GM18858 (cell line): Measurements from ENCODE around the gene PPM1E.
"Not testable (repeated sequence)": the region's sequence is repeated elsewhere in the genome, so short reads cannot be mapped to it uniquely, and the experiment has no call there.

Experiments used
- ATAC-seq: cut with Tn5 transposase; IDR thresholded peaks from one replicate; pipeline ENCODE4 v1.9.1; 2021; ENCODE audit not compliant: unreplicated experiment

Gene PPM1E

DNA sequence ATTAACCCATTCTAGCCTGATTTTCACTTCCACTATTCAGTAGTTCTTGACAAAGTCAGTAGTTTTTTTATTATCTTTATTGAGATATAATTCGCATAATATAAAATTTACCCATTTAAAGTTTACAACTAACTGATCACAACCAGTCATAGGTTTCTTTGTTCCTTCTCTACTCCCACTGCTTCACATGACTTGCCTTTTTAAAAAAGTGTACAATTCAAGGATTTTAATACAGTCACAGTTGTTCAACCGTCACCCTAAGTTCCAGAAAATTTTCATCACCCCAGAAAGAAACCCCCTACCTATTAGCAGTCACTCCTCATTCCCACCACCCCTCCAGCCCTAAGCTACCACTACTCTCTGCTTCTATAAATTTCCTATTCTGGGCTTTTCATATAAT lies 188.5 kb downstream of the PPM1E start:
- no peak for ATAC-seq

DNA sequence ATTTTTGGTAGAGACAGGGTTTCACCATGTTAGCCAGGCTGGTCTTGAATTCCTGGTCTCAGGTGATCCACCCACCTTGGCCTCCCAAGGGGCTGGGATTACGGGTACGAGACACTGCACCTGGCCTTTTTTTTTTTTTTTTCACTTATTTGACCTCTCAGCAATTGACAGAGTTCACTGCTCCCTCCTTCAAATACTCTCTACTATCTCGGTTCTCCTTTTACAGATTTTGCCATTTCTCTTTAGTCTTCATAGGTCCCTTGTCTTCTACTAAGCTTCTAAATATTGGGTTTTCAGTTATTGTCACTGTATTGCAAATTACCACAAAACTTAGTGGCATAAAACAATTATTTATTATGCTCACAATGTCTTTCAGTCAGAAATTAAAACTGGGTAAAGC lies 191.8 kb downstream of the PPM1E start:
- no peak for ATAC-seq

DNA sequence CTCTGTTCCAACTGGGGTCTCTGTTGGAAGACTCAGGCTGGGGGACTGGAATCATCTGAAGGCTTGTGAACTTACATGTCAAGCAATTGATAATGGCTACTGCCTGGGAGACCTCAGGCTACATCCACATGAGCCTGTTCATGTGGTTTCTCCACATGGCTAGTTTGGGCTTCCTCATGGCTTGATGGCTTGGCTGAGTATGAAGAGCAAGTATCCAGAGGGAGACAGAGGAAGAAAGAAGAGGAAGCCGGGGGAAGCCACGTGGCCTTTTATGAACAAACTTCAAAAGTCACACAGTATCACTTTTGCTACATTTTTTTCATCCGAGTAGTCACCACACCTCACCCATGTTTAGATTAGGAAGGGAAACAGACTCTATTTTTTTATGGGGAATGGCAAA lies 192.2 kb downstream of the PPM1E start:
- no peak for ATAC-seq

DNA sequence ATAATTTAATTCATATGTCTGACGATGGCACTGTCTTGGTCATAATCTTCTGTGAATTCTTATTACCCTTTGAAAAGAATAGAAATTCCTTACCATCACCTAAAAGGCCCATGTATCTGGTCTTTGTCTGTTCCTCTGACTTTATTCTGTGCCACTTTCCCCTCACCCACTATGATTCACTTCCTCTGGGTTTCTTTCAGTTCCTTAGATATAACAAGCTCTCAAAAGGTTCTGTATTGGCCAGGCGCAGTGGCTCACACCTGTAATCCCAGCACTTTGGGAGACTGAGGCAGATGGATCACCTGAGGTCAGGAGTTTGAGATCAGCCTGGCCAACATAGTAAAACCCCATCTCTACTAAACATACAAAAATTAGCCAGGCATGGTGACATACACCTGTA lies 198.7 kb downstream of the PPM1E start:
- not testable (repeated sequence) for ATAC-seq

DNA sequence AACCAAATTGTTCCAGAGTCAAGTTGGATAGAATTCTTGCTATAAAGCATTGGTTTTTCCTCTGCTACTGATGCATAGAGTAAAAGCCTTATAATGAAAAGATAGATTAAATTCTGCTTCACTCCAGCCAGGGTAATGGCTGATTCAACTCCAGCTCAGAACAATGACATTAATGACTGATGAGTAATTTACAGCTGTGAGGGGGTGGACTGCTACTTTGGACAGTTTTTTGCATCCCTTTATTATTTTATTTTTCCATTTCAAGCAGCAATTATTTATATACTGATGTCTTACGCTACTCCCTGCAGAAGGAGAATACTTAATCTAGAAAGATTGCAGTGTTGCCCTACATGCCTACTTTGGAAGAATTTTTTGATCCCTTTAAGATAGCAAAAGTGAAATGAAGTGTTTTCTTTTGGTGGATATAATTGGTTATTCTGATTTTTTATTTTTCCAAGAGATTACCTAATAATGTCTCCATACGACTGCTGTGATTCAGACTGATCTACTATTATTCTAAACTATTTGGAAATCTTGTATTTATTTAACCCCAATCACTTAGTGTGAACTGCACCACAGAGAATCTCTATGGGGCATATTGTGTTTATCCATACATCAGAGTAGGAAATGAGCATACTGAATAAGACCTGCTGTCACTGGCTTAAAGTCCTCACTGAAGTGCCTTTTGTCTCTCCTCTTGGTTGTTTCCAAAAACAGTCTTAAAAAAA lies 201.5 kb downstream of the PPM1E start:
- no peak for ATAC-seq

DNA sequence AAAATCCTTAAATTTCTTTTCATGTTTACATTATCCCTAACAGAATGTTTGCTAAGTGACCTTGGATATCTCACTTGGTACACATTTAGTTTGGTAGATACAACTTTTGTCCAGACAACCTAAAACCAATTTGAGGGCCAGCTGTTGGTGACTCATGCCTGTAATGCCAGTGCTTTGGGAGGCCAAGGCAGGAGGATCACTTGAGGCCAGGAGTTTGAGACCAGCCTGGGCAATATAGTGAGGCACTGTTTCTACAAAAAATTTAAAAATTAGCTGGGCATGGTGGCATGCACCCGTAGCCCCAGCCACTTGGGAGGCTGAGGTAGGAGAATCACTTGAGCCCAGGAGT lies 202.0 kb downstream of the PPM1E start:
- ATAC-seq, result not testable (repeated sequence)

DNA sequence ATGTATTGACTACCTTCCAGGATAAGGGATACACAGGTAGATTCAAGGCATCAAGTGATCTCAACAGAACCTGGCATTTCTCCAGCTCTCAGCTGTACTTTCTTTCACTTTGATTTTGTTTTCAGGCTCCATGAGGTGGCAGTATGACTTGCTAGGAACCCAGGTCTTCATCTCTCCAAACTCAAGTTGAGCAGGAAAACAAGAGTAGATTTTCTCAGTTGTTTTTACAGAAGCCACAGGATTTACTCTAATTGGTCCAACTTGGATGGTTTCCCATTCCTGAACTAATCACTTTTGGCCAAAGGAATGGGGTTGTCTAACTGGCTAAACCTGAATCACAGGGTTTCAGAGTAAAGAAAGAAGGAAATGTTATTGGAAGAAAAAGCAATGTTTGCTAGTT lies 204.4 kb downstream of the PPM1E start:
- no peak for ATAC-seq

DNA sequence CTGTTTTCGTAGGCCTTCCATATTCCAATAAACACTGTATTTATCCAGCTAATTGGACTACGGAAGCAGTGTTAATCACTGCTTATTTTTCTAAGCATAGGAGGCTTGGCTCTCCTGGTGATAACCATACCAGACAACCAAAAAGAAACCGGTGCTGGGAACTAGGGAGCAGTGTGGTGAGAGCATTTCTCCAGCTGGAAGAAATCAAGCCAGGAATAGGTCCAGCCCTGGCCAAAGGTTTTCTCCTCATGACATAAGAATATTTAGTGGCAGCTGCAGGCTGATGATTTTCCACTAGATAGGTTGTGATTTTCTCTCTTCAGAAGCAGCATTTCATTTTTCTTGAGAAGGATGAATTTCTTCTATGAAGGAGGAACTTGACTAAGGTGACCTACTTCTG lies 209.6 kb downstream of the PPM1E start:
- ATAC-seq, result no peak

DNA sequence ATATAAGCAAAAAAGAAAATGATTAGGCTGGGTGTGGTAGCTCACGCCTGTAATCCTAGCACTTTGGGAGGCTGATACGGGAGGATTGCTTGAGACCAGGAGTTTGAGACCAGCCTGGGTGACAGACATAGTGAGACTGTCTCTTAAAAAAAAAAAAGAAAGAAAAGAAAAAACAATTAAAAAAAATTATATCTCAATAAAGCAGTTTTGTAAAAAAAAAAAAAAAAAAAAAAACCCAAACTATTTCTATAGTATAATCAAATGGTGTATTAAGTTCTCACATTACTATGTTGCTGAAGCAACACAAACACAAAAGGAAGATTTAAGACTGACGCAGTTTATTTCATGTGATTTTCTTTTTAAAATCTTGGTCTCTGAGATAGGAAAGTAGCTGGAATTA lies 210.6 kb downstream of the PPM1E start:
- ATAC-seq, result no peak

DNA sequence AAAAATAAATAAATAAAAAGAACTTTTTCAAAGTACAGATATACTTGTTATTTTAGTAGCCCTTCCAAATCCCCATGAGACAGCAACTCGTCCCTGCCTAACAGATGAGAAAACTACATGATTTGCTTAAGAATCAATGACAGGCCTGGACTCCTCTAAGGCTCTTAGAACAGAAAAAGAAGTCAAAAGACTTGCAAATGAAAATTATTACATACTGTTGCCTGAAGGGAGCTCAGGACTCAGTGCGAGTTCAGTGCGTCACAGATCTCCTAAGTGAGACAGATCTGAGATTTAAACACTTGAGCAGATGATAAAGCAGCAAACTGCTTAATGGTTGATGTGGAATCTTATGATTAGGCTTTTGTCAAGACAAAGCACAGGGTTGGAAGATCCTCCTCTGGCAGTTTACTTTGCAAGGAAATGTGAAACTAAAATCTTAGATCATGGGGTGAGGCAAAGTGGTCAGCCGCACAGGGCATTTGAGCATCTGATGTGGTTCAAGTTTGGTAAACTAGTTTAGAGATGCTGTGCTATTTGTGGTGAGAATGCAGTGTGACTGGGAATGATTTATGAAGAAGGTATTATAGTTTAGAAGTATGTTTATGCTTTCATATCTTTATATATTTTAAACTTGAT lies 212.9 kb downstream of the PPM1E start:
- no peak for ATAC-seq

DNA sequence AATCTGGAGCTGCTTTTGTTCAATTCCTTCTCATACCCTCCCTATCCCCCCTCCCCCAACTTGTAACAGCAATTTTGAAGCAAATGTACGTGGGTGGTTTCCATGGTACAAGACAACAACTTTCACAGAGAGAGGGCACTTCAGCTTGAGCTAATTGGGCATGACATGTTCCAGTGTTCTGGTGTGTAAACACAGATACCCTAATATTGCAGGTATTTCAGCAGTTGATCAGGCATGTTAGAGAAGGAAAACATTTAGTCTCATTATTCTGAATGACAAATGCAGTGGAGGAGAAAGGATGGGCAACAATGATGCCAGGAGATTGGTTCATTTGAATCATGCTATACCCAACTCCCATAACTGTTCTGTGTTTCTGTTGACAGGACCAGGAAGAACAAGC lies 213.5 kb downstream of the PPM1E start:
- no peak for ATAC-seq

DNA sequence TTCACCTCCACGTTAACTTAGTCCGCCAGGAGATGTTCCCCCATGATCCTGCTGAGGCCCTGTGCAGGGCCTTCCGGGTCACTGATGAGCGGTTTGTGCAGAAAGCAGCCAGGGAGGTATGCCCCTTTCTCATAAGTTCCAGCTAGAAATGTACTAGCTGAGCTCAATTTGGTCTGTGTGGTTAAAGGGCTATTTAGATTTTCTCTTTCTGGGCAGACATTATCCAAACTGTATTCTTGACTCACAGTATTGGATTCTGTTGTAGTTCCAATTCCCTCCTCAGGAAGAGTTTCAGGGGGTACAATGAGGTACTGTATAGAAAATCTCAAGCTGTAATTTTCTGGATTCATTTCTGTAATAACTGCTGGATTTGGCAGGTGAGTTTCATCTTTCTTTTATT lies 214.0 kb downstream of the PPM1E start:
- no peak for ATAC-seq

DNA sequence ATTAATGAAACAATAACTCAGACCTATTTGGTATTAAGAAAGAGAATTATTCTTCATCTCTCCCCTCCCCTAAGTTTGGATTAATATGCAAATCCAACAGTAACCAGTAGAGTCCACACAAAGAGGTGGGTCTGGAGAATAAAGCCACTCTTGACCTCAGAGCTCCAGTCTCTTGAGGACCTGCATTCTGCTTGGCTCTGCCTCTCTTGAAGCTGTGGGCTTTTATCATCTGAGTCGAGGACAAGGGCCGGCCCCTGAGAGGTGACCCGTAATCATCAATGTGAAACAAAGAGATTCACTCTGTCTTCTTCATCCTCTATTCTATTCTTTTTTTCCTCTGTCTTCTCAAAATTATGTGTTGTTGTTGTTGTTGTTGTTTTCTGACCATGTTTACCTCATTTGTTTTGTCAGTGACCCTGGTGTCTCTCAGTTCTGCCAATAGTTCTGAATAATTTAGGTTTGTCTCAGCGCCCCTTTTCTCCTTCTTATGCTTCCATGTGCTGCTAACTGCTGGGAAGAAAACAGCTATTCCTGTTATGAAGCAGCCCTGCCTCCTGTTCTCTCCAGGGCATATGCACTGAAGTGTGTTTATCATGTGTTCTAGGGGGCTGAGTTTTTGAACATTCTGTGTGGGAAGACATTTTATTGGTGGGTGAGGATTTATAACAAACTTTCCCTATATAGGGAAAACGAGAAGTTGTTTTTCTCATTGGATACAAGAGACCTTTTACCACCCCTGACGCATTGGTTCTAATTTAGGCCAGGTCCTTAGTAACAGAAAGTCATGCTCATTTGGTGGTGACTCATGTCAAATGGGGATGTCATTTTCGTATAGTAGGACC lies 215.2 kb downstream of the PPM1E start:
- no peak for ATAC-seq

DNA sequence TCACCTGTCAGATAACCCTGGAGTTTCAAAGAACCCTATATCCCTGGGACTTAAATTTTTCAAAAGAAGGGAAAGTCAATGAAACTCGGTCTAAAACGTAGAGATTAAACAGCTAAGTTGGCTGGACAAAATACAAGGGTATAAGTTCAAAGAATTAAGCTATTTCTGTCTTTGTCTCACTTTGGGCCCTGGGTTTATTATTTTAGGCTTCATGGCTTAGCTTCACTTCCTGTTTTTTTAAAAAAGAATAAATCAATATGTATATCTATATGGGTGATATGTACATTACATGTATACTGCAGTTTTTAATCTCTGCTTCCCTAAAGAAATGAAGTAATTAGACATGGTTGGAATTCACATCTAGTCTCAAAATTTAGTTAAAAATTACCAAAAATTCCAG lies 218.7 kb downstream of the PPM1E start:
- ATAC-seq, result no peak

DNA sequence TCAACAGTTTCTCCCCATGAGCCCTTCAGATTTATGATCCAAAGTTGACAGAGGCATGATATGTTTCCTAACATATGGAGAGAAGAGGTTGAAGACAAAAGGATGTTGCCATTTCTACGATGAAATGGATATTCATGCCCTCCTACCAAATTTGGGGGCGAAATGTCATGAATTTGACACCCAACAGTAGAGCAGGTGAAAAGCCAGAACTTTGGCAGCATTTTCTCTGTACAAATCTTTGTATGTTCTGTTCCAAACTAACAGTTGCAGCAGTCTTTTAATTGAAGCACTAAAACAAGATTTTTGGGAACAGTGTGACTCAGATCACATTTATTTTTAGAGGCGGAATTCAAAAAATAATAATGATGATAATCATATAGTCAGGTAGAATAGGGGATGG lies 220.9 kb downstream of the PPM1E start:
- no peak for ATAC-seq

DNA sequence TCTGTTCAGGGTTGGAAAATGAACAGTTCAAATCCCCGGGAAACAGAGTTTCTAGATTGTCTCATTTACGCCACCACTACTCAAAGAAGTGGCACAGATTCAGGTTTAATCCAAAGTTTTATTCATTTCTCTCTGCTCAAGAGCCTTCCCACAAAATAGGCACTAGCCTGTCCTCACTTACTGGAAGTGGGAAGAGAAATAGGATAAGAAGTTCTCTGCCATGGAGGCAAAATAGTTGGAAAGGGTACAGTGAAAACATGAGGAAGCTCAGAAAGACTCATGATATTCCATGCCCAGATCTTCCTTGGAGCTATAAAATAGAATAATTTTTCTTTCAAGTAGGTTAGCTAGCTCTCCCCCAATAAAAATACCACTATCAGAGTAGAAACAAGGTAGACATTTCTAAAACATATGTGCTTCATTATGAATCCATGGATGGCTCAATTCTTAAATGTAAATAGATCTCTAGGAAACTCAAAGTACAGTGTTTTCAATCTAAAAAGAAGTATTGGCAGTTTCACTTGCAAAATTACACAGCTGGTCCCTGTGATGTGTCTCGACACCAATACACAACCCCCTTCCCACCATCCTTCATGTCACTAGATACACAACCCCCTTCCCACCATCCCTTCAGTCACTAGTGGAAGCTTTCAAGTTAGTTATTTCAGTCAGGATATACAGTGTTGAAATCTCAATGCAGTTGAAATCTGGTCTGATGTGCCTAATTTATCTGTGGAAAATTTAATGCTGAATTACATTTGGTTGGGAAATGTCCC lies 225.2 kb downstream of the PPM1E start:
- ATAC-seq, result no peak

DNA sequence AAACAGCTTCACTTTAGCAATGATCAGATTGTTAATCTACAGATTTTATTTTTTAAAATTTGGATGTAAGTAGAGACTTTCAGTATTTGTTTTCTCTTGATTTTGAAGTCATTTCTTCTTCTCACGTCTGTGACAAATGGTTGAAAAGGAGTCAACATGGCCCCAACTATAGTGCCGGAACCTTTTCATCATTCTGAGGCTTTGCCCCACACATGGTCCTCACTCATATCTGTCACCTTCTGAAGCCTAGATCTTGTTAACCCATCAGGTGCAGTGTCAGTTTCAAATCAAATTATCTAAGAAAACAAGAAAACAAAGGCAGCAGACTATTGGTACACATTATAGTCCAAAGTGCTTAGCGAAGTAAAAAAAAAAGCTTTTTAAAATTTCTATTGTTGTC lies 227.0 kb downstream of the PPM1E start:
- ATAC-seq, result no peak

DNA sequence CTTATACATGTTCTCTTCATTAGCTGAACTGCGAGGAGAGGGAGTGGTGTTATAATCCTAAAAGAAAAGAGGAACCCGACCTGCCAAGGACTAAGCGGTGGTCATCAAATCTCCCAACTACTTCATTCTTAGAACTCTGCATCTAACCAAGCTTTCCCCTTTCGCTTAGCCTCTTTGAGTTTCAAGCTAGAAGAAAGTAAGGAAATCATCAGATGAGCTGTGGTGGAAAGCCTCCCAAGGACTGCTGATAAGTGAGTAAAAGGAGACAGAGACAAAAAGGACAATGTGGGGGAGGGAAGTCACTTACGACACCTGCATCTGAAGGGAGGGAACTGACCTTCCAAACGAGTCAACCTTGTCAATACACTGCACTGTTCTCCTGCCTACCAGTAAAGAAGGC lies 229.7 kb downstream of the PPM1E start:
- no peak for ATAC-seq

DNA sequence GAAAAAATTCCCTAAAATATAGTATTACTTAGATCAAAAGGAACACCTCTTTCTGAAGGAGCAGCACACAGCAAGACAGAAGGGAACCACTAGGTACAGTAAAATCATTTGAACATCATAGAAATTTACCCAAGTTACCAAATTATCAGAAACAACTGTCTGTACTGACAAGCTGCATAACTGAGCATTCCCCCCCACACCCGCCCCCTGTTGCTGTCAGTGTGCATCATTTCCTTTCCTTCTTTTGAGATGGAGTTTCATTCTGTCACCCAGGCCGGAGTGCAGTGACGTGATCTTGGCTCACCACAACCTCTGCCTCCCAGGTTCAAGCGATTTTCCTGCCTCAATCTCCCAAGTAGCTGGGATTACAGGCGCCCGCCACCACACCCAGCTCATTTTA lies 230.3 kb downstream of the PPM1E start:
- ATAC-seq, result no peak

DNA sequence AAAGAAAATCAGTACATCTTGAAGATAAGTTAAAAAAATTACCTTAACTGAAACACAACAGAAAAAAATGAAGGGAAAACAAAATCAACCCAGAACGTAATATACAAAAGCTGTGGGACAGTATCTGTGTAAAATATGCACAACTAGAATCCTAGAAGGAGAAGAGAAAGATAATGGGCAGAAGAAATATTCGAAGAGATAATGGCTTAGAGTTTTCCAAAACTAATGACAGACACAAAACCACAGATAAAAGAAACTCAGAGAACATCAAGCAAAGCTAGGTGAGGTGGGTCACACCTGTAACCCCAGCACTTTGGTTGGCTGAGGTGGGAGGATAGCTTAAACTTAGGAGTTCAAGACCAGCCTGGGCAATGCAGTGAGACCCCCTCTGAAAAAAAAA lies 234.0 kb downstream of the PPM1E start:
- no peak for ATAC-seq

DNA sequence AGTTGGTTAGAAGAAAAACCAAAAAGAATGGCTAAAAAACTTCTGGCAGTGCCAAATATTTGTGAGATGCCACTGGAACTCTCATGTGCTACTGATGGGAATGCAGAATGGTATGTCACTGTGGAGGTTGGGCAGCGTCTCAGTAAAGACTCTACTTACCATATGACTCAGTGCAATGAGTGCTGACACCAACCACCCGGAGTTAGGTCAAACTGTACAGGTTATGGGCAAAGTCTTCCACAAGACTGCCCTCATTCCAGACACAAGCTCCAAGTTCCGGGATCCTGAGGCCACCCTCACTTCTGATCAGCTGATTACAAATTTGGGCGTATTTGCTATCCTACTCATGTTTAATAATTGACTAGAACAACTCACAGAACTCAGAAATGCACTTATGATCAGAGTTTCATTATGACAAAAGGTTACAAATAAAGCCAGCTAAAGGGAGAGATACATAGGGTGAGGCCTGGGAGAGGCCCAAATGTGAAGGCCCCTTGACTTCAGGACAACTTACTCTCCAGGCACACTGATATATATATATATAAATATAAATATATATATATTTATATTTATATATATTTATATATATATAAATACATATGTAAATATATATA lies 236.2 kb downstream of the PPM1E start:
- no peak for ATAC-seq
